ENCODE data around the gene RPL10A.

The RPL10A gene

GRCh38 chr6:35492974-35493284 lies 24.7 kb downstream of the RPL10A start:
- DNase-seq (ENCODE audit: low read depth): no peak

DNA sequence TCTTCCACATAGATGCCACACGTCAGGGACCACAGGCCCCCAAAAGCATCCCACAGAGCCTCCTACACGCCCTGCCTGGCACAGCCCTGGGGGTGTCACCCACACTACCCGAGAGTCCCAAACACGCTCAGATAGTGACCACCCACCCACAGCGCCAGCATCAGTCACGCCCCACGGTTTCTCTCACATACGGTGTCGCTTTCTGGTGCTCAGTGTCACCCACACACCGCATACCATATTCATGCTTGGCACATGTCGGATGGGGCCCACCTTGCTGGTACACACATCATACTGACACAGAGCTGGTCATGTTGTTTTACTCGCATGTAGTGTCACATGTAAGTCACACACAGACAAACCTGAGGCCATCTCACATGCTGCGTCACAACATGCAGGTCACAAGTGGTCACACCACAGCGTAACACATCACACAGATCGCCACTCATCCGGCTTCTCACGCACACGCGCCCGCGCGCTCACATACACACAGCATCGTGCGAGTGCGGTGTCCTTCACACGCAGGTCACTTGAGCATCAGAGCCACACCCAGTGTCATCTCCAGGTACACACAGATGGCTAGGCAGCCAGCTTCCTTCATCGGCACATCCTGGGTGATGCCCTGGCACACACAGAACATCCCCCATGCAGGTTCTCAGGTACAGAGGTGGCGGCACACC lies 25.2 kb downstream of the RPL10A start:
- DNase-seq (ENCODE audit: low read depth): no peak

GRCh38 chr6:35494161-35494563 lies 26.0 kb downstream of the RPL10A start:
- no peak for DNase-seq (ENCODE audit: low read depth)

DNA sequence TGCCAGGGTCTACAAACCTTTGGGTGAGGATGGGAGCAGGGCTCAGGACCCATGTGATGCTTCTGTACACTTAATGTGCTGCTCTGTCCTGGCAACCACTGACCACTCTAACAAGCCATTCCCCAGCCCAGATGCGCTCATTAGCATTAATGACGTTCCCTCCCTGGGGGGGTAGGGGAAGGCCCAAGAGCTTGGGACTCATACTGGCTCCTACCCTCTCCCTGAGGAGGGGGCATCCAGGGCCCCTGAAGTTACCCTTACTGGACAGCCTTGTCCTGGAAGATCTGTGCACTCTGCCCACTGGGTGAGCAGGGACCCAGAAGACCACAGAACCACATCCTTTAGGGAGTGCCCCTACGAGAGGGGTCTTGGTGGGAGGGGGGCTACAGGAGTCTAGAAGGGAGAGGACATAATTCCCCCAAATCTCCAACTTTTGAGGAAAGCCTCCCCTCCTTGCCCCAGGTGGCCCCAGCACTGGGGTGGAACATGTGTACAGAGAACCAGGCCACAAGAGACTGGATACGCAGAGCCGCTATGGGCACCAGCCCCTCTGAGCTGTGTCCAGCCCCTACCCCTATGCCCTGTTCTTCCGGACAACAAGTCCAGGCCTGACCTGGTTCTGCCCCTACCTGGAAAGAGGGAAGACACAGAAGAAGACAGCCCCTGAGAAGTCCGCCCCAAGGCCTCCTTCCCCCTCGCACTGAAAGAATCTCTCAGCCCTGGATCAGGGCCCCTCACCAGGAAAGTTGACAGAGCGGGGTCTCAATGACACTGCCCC lies 27.2 kb downstream of the RPL10A start:
- DNase-seq (ENCODE audit: low read depth): no peak

GRCh38 chr6:35496036-35496840 lies 28.0 kb downstream of the RPL10A start:
- no peak for DNase-seq (ENCODE audit: low read depth)

DNA sequence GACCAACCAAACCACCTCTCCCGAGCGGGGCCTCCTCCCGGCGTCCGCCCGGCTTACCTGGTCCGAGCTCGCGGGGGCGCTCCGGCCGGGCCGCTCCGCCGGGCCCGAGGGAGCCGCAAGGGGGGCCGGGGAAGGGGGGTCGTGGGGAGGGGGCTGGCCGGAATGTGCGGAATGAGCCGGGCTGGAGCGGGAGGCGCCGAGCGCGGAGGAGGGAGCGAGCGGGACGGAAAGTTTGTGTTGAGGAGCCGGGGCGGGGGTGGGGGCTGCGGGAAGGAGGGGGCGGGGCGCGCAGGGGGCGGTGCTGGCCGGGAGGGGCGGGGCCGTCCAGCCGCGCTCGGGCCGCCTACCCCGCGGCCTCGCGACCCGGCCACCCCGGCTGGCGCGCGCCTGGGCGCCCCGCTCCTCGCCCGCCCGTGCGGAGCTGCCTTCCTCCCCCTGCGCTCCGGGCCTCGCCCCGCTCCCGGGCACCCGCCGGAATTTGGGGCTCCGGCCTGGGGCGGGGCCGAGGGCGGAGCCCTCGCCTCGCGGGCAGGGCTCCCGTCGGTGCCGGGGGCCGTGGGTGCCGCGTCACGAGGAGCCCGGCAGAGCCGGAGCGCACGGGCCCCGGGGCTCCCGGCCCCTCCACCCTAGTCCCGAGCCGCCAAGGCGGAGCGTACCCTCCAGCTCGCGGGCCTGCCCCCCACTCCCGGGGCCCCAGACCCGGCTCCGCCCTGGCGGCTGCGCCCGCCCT lies 28.8 kb downstream of the RPL10A start, which contains the start of gene TEAD3:
TEAD3 (minus strand) TSS at position 239 of the 730 bp plus-strand sequence.
- DNase-seq (ENCODE audit: low read depth): peak; percentile 56

DNA sequence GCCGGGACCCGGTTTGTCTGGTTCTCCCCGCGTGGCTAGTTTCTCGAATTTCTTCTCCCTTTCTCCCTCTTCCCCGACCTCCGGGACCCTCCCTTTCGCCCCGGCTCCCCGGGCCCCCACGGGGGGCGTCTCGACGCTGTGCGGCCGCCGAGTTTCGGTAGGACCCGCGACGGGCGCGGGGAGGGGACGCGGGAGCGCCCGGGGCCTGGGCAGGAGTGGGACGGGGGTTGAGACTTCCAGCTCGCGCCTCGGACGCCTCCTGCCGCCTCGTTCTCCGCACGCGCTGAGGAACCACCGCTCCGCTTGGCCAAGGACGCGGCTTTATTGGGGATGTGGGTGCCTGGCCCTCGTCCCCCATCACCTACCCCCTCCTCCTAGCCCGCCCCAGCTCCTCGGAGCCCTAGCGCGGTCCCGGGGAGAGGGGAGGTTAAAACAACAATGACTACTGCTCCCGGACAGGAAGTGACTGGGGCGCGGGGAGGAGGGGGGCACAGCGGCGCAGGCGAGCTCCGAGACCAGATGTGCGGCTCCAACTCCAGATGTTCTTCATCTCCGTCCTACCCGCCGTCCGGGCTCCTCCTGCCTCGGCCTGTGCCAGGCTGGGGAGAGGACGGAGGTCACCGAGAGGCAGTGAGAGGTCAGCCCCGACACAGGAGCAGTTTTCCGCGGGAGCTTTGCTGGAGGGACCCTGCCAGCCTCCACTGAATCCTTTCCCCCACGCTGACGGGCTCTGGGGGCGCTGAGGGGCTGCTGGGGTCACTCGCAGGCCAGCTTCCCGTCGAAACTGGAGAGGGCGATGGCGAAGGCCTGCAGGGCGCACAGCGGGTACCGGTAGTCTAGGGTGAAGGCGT lies 29.6 kb downstream of the RPL10A start:
- peak; percentile 41 for DNase-seq (ENCODE audit: low read depth)

DNA sequence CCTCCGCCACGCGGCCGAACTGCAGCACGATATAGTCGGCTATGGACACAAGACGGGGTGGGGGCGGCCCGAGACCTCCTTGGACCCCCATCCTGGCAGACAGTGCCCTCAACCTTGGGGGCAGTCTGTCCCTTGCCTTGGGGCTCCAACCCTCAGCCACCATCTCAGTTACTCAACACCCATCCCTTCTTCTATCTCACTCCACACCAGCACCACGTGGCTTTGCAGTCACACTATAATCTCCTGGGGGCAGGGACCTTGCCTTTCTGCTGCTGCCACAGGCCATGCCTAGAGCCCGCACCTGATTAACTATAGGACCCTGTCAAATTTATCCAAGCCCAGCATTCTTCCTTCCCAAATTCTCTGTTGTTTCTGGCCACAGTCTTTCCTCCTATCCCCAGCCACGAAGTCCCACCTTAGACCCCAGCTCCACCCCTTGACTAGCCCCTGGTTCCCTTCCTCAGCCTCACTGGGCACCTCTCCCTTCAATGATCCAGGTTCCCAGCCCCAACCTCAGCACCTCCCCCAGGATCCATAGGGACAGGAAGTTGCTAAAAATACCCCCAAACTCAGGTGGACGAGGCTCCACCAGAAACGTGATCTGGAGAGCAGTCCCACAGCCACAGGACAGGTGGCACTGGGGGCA lies 30.3 kb downstream of the RPL10A start:
- no peak for DNase-seq (ENCODE audit: low read depth)

GRCh38 chr6:35499372-35499771 lies 31.2 kb downstream of the RPL10A start:
- no peak for DNase-seq (ENCODE audit: low read depth)

- DNase-seq (ENCODE audit: low read depth): no peak
These were observed 32.6 kb downstream of the RPL10A start for GRCh38 chr6:35500782-35501181.

DNA sequence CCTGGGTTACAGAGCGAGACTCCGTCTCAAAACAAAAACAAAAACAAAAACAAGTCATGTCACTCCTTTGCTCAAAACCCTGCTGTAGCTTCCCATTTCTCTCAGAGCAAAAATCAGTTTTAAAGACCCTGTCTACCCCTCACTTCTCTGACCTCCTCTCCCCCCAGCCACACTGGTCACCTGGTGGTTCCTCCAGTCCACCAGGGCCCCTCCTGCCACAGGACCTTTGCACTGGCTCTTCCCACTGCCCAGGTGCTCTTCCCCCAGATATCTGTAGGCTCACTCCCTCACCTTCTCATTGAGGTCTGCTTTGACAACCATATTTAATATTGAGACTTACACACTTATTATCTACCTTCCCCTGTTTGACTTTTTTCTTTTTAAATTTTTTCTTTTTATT lies 33.6 kb downstream of the RPL10A start:
- no peak for DNase-seq (ENCODE audit: low read depth)

DNA sequence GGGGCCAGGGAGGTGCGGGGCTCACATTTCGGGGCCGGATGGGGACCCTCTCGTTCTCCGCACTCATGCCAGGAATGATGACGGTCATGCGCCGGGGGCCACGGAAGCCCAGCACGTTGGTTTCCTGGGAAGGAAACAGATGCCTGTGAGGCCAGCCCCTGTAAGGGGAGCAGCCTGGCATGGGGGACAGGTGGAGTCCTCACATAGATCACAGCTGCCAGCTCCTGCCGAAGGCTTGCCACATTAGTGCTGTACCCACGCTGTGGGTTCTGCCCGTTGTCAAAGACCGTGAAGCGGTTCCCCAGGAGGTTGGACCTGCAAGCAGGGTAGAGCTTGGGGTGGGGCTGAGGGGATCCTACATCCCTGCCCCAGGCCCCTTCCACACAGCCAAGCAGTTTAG lies 35.3 kb downstream of the RPL10A start:
- DNase-seq (ENCODE audit: low read depth): no peak

DNA sequence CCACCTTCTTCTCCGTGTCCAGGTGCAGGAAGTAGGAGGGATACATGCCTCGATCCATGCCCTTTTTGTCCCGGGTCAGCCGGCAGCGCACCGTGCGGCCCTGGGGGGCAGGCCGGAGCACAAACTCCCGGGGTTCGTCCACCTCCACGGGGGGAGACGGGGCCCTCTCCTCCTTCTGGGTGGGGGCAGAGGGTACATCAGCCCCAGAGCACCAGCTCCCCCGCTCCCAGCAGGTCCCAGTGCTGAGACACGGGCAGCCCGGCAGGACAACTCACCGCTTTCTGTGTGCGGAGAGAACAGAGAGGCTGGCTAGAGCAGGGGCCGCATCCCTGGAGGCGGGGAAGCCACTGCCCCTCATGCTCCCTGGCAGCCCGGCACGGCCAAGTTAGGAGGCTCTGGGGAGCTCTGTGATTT lies 37.8 kb downstream of the RPL10A start:
- DNase-seq (ENCODE audit: low read depth): no peak

GRCh38 chr6:35506536-35506935 lies 38.3 kb downstream of the RPL10A start:
- DNase-seq (ENCODE audit: low read depth): no peak

DNA sequence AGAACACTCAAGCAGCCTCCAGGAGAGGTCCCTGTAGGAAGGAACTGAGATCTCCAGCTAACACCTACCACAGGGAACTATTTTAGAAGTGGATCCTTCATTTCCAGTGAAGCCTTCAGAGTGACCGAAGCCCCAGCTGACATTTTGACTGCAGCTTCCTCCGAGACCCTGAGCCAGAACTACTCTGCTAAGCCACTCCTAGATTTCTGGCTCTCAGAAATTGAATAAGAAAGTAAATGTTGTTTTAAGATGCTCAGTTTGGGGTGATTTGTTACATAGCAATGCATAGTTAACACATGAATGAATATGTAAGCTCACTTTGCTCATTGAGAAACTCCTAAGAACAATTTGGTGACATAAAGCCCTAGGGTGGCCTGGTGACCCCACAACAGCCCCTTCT lies 39.0 kb downstream of the RPL10A start:
- DNase-seq (ENCODE audit: low read depth): no peak

DNA sequence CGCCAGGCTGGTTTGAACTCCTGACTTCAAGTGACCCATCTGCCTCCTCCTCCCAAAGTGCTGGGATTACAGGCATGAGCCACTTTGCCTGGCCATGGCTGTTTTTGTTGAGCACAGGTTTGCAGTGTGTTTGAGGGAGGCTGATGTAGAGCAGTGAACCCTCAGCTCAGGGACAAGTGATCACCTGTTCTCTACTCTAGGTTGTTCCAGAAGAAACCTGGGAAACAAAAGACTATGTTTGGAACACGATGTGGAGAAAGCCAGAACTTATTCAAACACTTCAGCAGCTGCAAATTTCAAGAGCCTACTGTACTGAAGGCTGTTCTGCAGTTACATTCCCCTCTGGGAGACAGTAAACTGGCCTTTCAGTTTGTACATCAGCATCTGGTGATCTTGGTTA lies 39.8 kb downstream of the RPL10A start:
- no peak for DNase-seq (ENCODE audit: low read depth)

GRCh38 chr6:35508542-35508941 lies 40.3 kb downstream of the RPL10A start:
- no peak for DNase-seq (ENCODE audit: low read depth)

DNA sequence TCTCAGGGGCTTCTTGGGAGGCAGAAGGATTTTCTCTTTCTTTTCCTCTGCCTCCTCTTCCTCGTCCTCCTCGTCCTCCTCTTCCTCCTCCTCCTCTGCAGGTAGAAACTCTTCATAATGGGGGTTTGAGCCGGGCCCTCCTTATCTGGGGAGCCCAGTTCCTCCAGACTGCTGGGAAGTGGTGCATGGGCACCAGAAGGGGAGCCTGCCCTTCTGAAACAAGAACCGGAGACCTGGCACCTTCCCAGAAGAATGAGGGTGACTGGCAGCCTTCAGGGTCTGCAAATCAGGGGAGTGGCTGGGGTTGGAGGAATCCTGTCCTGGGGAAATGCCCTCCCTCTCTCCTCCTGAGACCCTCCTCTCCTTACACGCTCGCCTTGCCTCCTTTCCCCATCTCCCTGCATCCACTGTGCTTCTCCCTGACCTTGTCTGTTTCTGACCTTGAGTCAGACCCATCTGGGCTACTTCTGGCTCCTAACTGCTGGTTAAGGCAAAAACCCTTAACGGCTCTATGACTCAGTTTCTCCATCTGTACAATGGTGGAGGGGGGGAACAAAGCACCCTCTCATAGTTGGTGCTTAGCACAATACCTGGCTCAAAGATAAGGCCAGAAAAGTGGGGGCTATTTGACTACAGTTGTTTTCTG lies 42.8 kb downstream of the RPL10A start:
- no peak for DNase-seq (ENCODE audit: low read depth)

DNA sequence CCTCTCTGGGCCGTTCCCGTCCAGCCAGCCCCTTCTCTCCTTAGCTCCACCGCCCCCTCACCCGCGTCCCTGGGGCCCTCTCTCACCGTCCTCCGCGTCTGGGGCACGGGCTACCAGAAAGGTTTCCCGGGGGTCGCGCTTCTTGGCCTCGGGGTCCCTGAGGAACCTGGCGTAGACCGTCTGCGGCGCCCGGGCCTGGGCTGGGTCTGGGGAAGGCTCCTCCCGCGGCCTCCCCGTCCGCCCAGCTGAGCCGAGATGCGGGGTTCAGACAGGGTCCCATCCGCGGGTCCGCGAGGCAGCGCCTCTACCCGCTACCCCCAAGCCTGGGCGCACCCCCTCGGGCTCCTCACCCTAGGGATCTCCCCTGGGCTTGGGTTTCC lies 43.4 kb downstream of the RPL10A start:
- no peak for DNase-seq (ENCODE audit: low read depth)

DNA sequence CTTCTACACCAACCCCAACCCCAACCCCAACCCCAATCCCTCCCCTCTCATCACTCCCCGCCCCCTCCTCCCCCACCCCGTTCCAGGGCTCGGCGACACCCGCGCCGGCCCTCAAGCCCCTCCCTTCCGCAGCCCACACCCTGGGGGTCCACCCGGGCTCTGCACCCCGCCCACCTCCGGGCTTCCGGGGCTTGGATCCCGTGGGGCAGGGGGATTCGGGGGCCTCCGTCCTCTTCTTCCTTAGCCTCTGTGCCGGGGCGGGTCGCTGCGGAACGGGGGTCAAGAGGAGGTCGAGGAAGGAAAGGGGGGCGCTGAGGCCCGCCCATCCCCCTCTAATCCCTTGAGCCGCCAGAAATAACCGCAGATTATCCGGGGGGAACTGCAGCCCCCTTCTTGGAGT lies 43.8 kb downstream of the RPL10A start:
- DNase-seq (ENCODE audit: low read depth): no peak
